Stimulated activated memory B cell treated with anti-CD40 and anti-IgM and Interleukin-4, amounts not matched to agents 10 μg/mL and 1 μg/mL and 100 μg/mL, for 72 hours (primary cell): ENCODE measurements around the gene TRIM37.
"Not testable (repeated sequence)": the region's sequence is repeated elsewhere in the genome, so short reads cannot be mapped to it uniquely, and the experiment has no call there.

Source experiments
- ATAC-seq: fragments of 150-1000 bp; cut with Tn5 transposase; 2 replicates; pipeline ENCODE4 v1.10.0; 2021
- H3K27ac Mint-ChIP-seq: one replicate; pipeline ENCODE4 v1.8.0; 2022; ENCODE audit warnings: mild to moderate bottlenecking, mixed read lengths
- H3K27me3 Mint-ChIP-seq: one replicate; pipeline ENCODE4 v1.8.0; 2022; ENCODE audit warnings: mixed read lengths
- H3K36me3 Mint-ChIP-seq: one replicate; pipeline ENCODE4 v1.8.0; 2022; ENCODE audit warnings: mixed read lengths
- H3K4me1 Mint-ChIP-seq: one replicate; pipeline ENCODE4 v1.8.0; 2022; ENCODE audit warnings: mixed read lengths
- H3K4me3 Mint-ChIP-seq: one replicate; pipeline ENCODE4 v1.8.0; 2022; ENCODE audit warnings: mild to moderate bottlenecking, moderate library complexity, mixed read lengths
- H3K9me3 Mint-ChIP-seq: one replicate; pipeline ENCODE4 v1.8.0; 2022; ENCODE audit warnings: mixed read lengths

The TRIM37 gene

DNA sequence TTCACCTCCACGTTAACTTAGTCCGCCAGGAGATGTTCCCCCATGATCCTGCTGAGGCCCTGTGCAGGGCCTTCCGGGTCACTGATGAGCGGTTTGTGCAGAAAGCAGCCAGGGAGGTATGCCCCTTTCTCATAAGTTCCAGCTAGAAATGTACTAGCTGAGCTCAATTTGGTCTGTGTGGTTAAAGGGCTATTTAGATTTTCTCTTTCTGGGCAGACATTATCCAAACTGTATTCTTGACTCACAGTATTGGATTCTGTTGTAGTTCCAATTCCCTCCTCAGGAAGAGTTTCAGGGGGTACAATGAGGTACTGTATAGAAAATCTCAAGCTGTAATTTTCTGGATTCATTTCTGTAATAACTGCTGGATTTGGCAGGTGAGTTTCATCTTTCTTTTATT, 137.1 kb downstream of the TRIM37 start:
- Mint-ChIP-seq H3K27me3 (no peaks in the 10 kb centered on the region), H3K9me3 (no peaks in the 10 kb centered on the region), H3K27ac (no peak overlapping the region), H3K4me3 (no peak overlapping the region), H3K4me1 (peaks cover 8% of the 10 kb centered on the region), H3K36me3 (no peaks in the 10 kb centered on the region)
- ATAC-seq: no peak

DNA sequence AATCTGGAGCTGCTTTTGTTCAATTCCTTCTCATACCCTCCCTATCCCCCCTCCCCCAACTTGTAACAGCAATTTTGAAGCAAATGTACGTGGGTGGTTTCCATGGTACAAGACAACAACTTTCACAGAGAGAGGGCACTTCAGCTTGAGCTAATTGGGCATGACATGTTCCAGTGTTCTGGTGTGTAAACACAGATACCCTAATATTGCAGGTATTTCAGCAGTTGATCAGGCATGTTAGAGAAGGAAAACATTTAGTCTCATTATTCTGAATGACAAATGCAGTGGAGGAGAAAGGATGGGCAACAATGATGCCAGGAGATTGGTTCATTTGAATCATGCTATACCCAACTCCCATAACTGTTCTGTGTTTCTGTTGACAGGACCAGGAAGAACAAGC, 137.5 kb downstream of the TRIM37 start:
- Mint-ChIP-seq H3K9me3 (no peaks in the 10 kb centered on the region), H3K27ac (no peak overlapping the region), H3K4me1 (peaks cover 4% of the 10 kb centered on the region), H3K27me3 (no peaks in the 10 kb centered on the region), H3K4me3 (no peak overlapping the region), H3K36me3 (no peaks in the 10 kb centered on the region)
- no peak for ATAC-seq

DNA sequence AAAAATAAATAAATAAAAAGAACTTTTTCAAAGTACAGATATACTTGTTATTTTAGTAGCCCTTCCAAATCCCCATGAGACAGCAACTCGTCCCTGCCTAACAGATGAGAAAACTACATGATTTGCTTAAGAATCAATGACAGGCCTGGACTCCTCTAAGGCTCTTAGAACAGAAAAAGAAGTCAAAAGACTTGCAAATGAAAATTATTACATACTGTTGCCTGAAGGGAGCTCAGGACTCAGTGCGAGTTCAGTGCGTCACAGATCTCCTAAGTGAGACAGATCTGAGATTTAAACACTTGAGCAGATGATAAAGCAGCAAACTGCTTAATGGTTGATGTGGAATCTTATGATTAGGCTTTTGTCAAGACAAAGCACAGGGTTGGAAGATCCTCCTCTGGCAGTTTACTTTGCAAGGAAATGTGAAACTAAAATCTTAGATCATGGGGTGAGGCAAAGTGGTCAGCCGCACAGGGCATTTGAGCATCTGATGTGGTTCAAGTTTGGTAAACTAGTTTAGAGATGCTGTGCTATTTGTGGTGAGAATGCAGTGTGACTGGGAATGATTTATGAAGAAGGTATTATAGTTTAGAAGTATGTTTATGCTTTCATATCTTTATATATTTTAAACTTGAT, 138.1 kb downstream of the TRIM37 start:
- Mint-ChIP-seq H3K9me3 (no peaks in the 10 kb centered on the region), H3K4me1 (no peaks in the 10 kb centered on the region), H3K4me3 (no peak overlapping the region), H3K36me3 (no peaks in the 10 kb centered on the region), H3K27ac (no peak overlapping the region), H3K27me3 (no peaks in the 10 kb centered on the region)
- ATAC-seq: no peak

DNA sequence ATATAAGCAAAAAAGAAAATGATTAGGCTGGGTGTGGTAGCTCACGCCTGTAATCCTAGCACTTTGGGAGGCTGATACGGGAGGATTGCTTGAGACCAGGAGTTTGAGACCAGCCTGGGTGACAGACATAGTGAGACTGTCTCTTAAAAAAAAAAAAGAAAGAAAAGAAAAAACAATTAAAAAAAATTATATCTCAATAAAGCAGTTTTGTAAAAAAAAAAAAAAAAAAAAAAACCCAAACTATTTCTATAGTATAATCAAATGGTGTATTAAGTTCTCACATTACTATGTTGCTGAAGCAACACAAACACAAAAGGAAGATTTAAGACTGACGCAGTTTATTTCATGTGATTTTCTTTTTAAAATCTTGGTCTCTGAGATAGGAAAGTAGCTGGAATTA, 140.5 kb downstream of the TRIM37 start:
- ATAC-seq: no peak
- H3K27me3 Mint-ChIP-seq: no peaks in the 10 kb centered on the region
- H3K9me3 Mint-ChIP-seq: no peaks in the 10 kb centered on the region
- H3K36me3 Mint-ChIP-seq: no peaks in the 10 kb centered on the region
- H3K27ac Mint-ChIP-seq: no peak overlapping the region
- H3K4me1 Mint-ChIP-seq: no peaks in the 10 kb centered on the region
- no peak overlapping the region for H3K4me3 Mint-ChIP-seq

DNA sequence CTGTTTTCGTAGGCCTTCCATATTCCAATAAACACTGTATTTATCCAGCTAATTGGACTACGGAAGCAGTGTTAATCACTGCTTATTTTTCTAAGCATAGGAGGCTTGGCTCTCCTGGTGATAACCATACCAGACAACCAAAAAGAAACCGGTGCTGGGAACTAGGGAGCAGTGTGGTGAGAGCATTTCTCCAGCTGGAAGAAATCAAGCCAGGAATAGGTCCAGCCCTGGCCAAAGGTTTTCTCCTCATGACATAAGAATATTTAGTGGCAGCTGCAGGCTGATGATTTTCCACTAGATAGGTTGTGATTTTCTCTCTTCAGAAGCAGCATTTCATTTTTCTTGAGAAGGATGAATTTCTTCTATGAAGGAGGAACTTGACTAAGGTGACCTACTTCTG, 141.5 kb downstream of the TRIM37 start:
- no peak overlapping the region for H3K27ac Mint-ChIP-seq

DNA sequence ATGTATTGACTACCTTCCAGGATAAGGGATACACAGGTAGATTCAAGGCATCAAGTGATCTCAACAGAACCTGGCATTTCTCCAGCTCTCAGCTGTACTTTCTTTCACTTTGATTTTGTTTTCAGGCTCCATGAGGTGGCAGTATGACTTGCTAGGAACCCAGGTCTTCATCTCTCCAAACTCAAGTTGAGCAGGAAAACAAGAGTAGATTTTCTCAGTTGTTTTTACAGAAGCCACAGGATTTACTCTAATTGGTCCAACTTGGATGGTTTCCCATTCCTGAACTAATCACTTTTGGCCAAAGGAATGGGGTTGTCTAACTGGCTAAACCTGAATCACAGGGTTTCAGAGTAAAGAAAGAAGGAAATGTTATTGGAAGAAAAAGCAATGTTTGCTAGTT, 146.6 kb downstream of the TRIM37 start:
- H3K36me3 Mint-ChIP-seq: peaks cover 5% of the 10 kb centered on the region
- H3K4me1 Mint-ChIP-seq: no peaks in the 10 kb centered on the region
- H3K9me3 Mint-ChIP-seq: no peaks in the 10 kb centered on the region
- H3K4me3 Mint-ChIP-seq: no peak overlapping the region
- H3K27me3 Mint-ChIP-seq: peaks cover 8% of the 10 kb centered on the region
- no peak for ATAC-seq
- H3K27ac Mint-ChIP-seq: no peak overlapping the region

More for the DNA sequence above, 141.5 kb downstream of the TRIM37 start:
- ATAC-seq: no peak
- Mint-ChIP-seq H3K4me3 (no peak overlapping the region), H3K36me3 (no peaks in the 10 kb centered on the region), H3K9me3 (no peaks in the 10 kb centered on the region), H3K4me1 (no peaks in the 10 kb centered on the region), H3K27me3 (no peaks in the 10 kb centered on the region)

DNA sequence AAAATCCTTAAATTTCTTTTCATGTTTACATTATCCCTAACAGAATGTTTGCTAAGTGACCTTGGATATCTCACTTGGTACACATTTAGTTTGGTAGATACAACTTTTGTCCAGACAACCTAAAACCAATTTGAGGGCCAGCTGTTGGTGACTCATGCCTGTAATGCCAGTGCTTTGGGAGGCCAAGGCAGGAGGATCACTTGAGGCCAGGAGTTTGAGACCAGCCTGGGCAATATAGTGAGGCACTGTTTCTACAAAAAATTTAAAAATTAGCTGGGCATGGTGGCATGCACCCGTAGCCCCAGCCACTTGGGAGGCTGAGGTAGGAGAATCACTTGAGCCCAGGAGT, 149.0 kb downstream of the TRIM37 start:
- not testable (repeated sequence) for ATAC-seq, H3K27ac Mint-ChIP-seq, H3K27me3 Mint-ChIP-seq, H3K4me3 Mint-ChIP-seq, H3K9me3 Mint-ChIP-seq
- H3K36me3 Mint-ChIP-seq: peaks cover 11% of the 10 kb centered on the region
- peaks cover 11% of the 10 kb centered on the region for H3K4me1 Mint-ChIP-seq

DNA sequence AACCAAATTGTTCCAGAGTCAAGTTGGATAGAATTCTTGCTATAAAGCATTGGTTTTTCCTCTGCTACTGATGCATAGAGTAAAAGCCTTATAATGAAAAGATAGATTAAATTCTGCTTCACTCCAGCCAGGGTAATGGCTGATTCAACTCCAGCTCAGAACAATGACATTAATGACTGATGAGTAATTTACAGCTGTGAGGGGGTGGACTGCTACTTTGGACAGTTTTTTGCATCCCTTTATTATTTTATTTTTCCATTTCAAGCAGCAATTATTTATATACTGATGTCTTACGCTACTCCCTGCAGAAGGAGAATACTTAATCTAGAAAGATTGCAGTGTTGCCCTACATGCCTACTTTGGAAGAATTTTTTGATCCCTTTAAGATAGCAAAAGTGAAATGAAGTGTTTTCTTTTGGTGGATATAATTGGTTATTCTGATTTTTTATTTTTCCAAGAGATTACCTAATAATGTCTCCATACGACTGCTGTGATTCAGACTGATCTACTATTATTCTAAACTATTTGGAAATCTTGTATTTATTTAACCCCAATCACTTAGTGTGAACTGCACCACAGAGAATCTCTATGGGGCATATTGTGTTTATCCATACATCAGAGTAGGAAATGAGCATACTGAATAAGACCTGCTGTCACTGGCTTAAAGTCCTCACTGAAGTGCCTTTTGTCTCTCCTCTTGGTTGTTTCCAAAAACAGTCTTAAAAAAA, 149.5 kb downstream of the TRIM37 start:
- H3K4me1 Mint-ChIP-seq: peaks cover 11% of the 10 kb centered on the region
- H3K4me3 Mint-ChIP-seq: no peak overlapping the region
- ATAC-seq: no peak
- peaks cover 11% of the 10 kb centered on the region for H3K36me3 Mint-ChIP-seq
- peaks cover 3% of the 10 kb centered on the region for H3K9me3 Mint-ChIP-seq
- H3K27me3 Mint-ChIP-seq: peaks cover 8% of the 10 kb centered on the region
- no peak overlapping the region for H3K27ac Mint-ChIP-seq

DNA sequence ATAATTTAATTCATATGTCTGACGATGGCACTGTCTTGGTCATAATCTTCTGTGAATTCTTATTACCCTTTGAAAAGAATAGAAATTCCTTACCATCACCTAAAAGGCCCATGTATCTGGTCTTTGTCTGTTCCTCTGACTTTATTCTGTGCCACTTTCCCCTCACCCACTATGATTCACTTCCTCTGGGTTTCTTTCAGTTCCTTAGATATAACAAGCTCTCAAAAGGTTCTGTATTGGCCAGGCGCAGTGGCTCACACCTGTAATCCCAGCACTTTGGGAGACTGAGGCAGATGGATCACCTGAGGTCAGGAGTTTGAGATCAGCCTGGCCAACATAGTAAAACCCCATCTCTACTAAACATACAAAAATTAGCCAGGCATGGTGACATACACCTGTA, 152.3 kb downstream of the TRIM37 start:
- peaks cover 15% of the 10 kb centered on the region for H3K9me3 Mint-ChIP-seq
- ATAC-seq, H3K27me3 Mint-ChIP-seq, H3K4me3 Mint-ChIP-seq: not testable (repeated sequence)
- peaks cover 11% of the 10 kb centered on the region for H3K4me1 Mint-ChIP-seq
- peak overlapping the region; percentile 10 for H3K27ac Mint-ChIP-seq
- peaks cover 26% of the 10 kb centered on the region for H3K36me3 Mint-ChIP-seq

DNA sequence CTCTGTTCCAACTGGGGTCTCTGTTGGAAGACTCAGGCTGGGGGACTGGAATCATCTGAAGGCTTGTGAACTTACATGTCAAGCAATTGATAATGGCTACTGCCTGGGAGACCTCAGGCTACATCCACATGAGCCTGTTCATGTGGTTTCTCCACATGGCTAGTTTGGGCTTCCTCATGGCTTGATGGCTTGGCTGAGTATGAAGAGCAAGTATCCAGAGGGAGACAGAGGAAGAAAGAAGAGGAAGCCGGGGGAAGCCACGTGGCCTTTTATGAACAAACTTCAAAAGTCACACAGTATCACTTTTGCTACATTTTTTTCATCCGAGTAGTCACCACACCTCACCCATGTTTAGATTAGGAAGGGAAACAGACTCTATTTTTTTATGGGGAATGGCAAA, 158.9 kb downstream of the TRIM37 start:
- Mint-ChIP-seq H3K9me3 (peaks cover 24% of the 10 kb centered on the region), H3K4me3 (no peak overlapping the region), H3K36me3 (peaks cover 25% of the 10 kb centered on the region), H3K4me1 (peaks cover 14% of the 10 kb centered on the region), H3K27me3 (no peaks in the 10 kb centered on the region), H3K27ac (no peak overlapping the region)
- no peak for ATAC-seq

DNA sequence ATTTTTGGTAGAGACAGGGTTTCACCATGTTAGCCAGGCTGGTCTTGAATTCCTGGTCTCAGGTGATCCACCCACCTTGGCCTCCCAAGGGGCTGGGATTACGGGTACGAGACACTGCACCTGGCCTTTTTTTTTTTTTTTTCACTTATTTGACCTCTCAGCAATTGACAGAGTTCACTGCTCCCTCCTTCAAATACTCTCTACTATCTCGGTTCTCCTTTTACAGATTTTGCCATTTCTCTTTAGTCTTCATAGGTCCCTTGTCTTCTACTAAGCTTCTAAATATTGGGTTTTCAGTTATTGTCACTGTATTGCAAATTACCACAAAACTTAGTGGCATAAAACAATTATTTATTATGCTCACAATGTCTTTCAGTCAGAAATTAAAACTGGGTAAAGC, 159.3 kb downstream of the TRIM37 start:
- Mint-ChIP-seq H3K4me3 (no peak overlapping the region), H3K27ac (no peak overlapping the region), H3K27me3 (no peaks in the 10 kb centered on the region), H3K4me1 (peaks cover 14% of the 10 kb centered on the region), H3K36me3 (peaks cover 25% of the 10 kb centered on the region), H3K9me3 (peaks cover 24% of the 10 kb centered on the region)
- ATAC-seq: peak; percentile 55

DNA sequence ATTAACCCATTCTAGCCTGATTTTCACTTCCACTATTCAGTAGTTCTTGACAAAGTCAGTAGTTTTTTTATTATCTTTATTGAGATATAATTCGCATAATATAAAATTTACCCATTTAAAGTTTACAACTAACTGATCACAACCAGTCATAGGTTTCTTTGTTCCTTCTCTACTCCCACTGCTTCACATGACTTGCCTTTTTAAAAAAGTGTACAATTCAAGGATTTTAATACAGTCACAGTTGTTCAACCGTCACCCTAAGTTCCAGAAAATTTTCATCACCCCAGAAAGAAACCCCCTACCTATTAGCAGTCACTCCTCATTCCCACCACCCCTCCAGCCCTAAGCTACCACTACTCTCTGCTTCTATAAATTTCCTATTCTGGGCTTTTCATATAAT, 162.5 kb downstream of the TRIM37 start:
- Mint-ChIP-seq H3K36me3 (peaks cover 7% of the 10 kb centered on the region), H3K27ac (no peak overlapping the region), H3K27me3 (no peaks in the 10 kb centered on the region)

DNA sequence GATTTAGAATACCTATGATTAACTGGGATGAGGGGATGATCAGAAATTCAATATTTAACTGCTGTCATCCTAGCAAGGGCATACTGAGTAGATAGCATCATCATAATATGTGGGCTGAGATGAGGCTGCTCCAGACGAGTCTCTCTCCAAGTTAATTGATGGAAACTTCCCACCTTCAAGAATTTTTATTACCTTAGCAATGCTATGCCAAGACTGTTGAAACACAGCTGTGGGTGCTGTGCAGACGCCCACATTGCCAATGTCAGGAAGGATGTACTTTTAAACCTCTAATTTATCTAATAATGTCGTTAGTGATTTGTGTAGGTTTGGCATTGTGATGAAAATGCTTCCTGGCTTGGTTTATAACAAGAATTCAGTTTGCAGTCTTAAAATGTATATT, 170.4 kb downstream of the TRIM37 start:
- H3K27ac Mint-ChIP-seq: no peak overlapping the region
- no peaks in the 10 kb centered on the region for H3K9me3 Mint-ChIP-seq
- H3K4me1 Mint-ChIP-seq: no peaks in the 10 kb centered on the region
- no peaks in the 10 kb centered on the region for H3K27me3 Mint-ChIP-seq
- H3K4me3 Mint-ChIP-seq: no peak overlapping the region
- no peak for ATAC-seq
- no peaks in the 10 kb centered on the region for H3K36me3 Mint-ChIP-seq

More for the DNA sequence above, 162.5 kb downstream of the TRIM37 start:
- Mint-ChIP-seq H3K9me3 (peaks cover 10% of the 10 kb centered on the region), H3K4me1 (peaks cover 14% of the 10 kb centered on the region), H3K4me3 (no peak overlapping the region)
- no peak for ATAC-seq

DNA sequence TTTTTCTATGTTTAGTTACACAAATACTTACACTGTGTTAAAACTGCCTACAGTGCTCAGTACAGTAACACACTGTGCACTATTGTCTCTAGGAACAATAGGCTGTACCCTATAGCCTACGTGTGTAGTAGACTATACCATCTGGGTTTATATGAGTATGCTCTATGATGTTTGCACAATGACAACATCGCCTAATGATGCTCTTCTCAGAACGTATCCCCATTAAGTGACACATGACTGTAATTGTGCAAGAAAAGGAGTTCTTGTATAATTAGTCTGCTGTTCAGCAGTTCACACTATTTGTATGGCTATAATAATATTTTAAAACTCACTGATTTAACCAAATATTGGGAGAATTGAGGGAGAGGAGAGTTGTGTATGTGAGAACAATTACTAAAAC, 173.7 kb downstream of the TRIM37 start:
- ATAC-seq: no peak
- no peak overlapping the region for H3K4me3 Mint-ChIP-seq

More for the DNA sequence above, 173.7 kb downstream of the TRIM37 start:
- Mint-ChIP-seq H3K9me3 (no peaks in the 10 kb centered on the region), H3K36me3 (no peaks in the 10 kb centered on the region), H3K27ac (no peak overlapping the region), H3K27me3 (no peaks in the 10 kb centered on the region), H3K4me1 (no peaks in the 10 kb centered on the region)
